ENCODE data around the gene VSIG8.

VSIG8 gene

DNA sequence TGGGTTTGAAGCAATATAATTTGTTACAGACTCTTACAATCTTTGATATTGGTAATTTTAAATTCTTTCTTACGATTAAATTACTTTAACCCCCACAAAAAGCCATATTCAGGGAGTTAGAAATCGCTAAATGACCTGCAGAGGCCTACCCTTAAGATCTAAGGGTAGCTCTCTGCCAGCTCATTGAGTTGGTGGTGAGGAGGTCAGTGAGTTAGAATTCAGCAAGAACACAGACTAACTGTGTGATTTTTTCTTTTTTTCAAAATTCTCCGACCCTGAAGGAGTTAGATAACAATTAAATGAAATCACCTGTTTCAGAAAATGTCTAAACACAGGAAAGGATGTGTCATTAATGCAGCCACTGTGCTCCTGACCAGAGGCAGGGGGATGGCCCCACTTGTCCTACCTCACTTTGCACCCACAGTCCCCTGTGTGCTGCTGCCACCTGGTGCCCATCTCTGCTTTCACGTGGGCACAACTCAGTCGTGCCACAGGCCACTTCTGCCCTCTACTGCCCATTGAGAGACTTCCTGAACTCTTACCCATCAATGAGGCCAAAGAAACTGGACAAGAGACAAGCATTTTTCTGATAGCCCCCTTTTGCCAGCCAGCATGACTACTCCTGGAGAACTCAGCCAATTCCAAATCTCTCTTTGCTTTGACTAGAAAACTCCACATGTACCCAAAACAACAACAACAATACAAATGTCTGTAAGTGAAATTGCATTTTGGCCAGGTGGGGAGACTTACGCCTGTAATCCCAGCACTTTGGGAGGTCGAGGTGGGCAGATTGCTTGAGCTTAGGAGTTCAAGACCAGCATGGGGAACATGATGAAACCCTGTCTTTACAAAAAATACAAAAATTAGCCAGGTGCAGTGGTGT is 29.1 kb upstream of the VSIG8 start:
- H3K27ac ChIP-seq, result peak overlapping the region in 5 of 11 experiments; percentile 15 to 76 (median 67); a peak in 6 of 22 replicates

DNA sequence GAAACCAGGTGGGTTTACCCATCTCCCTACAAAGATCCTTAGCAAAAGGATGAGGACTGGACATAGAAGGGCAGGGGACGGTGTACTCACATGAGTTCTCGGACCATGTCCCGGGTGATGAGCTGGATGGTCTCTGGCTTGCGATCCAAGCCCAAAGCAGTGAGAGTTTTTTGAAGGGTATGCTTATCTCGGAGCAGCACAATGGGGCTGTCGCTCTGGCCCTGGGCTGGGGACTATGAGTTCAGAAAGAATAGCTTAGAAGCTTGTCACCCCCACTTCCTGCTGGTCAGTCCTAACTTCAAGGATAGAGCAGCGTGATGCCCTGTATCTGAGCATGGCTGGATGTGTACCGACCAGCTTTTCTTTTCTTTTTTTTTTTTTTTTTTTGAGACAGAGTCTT is 27.9 kb upstream of the VSIG8 start:
- no peak for TF ChIP-seq Cebpa-rat (IDR thresholded peaks at IDR 0.05)
- H3K4me1 ChIP-seq, result peaks cover 13 to 53% (median 26%) of the 10 kb centered on the region in 10 experiments
- no peaks in the 10 kb centered on the region for H3K36me3 ChIP-seq
- no peaks in the 10 kb centered on the region for H3K9me3 ChIP-seq (replicated peaks in 1 of 11)
- H4K20me1 ChIP-seq, result no peaks in the 10 kb centered on the region
- H3K4me3 ChIP-seq, result 0 out of 20 replicates have a peak overlapping the region, but pooled peaks of 1 of the 10 experiments have one; percentile 1
- peak overlapping the region in 3 of 11 experiments; percentile 20 to 57 (median 47); a peak in 5 of 22 replicates for H3K9ac ChIP-seq
- H3K27me3 ChIP-seq, result no peaks in the 10 kb centered on the region
- peak overlapping the region in 9 of 11 experiments; percentile 35 to 83 (median 67); a peak in 18 of 22 replicates for H3K27ac ChIP-seq
- H3K4me2 ChIP-seq, result peak overlapping the region; percentile 55 to 92 (median 86); a peak in 21 of 22 replicates

More for the DNA sequence above, 29.1 kb upstream of the VSIG8 start:
- Histone ChIP-seq H3K9me3 (replicated peaks in 1 of 11) (no peaks in the 10 kb centered on the region), H3K4me3 (no peak overlapping the region), H3K9ac (no peak overlapping the region), H3K4me2 (peak overlapping the region in 4 of 11 experiments; percentile 86 to 92 (median 92); a peak in 6 of 22 replicates), H4K20me1 (no peaks in the 10 kb centered on the region), H3K36me3 (no peaks in the 10 kb centered on the region), H3K27me3 (no peaks in the 10 kb centered on the region), H3K4me1 (peaks cover 13 to 64% (median 26%) of the 10 kb centered on the region in 10 experiments)
- TF ChIP-seq Cebpa-rat (IDR thresholded peaks at IDR 0.05), result no peak

DNA sequence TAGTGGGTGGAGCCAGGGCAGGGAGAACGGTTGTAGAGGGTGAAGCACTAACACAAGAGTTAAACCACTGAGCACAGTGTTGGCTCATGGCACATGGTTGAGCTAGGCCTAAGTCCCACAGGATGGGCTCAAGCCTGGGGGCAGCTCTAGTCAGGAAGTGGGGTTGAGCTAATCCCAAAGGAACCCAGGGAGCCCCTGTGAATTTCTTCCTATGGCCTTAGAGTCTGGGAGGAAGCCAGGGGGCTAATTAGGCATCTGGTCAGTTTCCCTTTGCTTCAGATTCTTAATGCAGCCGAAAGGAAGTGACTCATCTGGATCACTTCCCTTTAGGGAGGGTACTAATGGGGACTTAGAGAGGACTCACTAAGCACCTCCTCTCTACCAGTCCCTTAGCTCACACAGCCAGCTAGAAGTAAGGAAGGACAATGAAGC is 27.4 kb upstream of the VSIG8 start:
- H3K4me2 ChIP-seq, result peak overlapping the region; percentile 55 to 92 (median 86)
- H3K27me3 ChIP-seq, result no peaks in the 10 kb centered on the region
- H3K4me3 ChIP-seq, result peak overlapping the region in 1 of 10 experiments; percentile 52; a peak in 2 of 20 replicates
- H3K9me3 ChIP-seq (replicated peaks in 1 of 11), result no peaks in the 10 kb centered on the region
- no peak for TF ChIP-seq Cebpa-rat (IDR thresholded peaks at IDR 0.05)
- peak overlapping the region; percentile 45 to 83 (median 67); a peak in 21 of 22 replicates for H3K27ac ChIP-seq
- H3K36me3 ChIP-seq, result no peaks in the 10 kb centered on the region
- no peaks in the 10 kb centered on the region for H4K20me1 ChIP-seq
- H3K9ac ChIP-seq, result peak overlapping the region in 6 of 11 experiments; percentile 25 to 57 (median 40); a peak in 9 of 22 replicates
- H3K4me1 ChIP-seq, result peaks cover 13 to 49% (median 26%) of the 10 kb centered on the region in 10 experiments

DNA sequence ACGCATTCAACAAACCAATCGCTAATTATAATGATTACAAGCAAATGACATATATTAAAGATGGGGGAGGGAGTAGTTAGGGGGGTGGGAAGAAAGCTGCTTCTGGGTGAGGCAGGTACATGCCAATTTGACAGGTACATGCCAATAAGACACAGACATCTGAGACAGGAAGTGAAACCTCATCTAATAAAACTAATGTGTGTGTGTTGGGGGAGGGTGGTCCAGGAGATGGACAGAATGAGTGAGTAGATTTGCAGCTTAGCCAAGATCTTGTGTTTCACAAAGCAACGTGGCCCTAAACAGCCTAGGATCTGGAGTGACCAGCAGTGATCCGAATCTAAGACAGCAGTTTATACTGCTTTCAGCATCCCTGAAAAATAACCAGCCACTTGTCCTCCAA is 26.7 kb upstream of the VSIG8 start:
- H3K4me2 ChIP-seq, result peak overlapping the region; percentile 55 to 92 (median 86); a peak in 21 of 22 replicates
- H4K20me1 ChIP-seq, result no peaks in the 10 kb centered on the region
- TF ChIP-seq Cebpa-rat (IDR thresholded peaks at IDR 0.05), result no peak
- H3K4me3 ChIP-seq, result no peak overlapping the region; a peak in 1 of 20 replicates
- peaks cover 13 to 49% (median 26%) of the 10 kb centered on the region in 10 experiments for H3K4me1 ChIP-seq
- peak overlapping the region; percentile 45 to 83 (median 67); a peak in 20 of 22 replicates for H3K27ac ChIP-seq
- H3K27me3 ChIP-seq, result no peaks in the 10 kb centered on the region
- H3K36me3 ChIP-seq, result no peaks in the 10 kb centered on the region
- H3K9me3 ChIP-seq (replicated peaks in 1 of 11), result no peaks in the 10 kb centered on the region
- peak overlapping the region in 5 of 11 experiments; percentile 25 to 57 (median 33); a peak in 6 of 22 replicates for H3K9ac ChIP-seq

DNA sequence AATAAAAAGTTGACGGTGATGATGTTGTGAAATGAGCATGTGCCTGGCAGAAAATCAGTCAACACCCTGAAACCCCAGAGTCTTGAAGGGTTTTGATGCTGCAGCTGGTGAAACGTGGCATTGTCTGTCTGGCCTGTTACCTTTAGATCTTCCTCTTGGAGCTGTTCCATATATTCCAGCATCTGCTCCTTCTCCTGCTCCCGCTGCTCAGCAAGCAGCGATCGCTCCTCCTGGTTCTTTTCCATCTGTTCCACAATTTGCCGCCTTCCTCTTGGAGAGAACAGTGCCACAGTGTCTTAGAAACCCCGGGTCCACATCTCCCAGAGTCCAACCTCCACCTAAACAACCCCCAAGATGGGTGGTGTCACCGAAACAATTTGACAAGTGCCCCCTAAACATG is 21.8 kb upstream of the VSIG8 start:
- Histone ChIP-seq H3K4me3 (no peak overlapping the region), H3K9me3 (replicated peaks in 1 of 11) (no peaks in the 10 kb centered on the region), H3K36me3 (no peaks in the 10 kb centered on the region), H3K9ac (no peak overlapping the region), H4K20me1 (no peaks in the 10 kb centered on the region), H3K4me1 (peaks cover under 1 to 64% (median 37%) of the 10 kb centered on the region in 10 experiments; a peak in 19 of 20 replicates), H3K4me2 (no peak overlapping the region), H3K27ac (no peak overlapping the region), H3K27me3 (no peaks in the 10 kb centered on the region)
- TF ChIP-seq Cebpa-rat (IDR thresholded peaks at IDR 0.05), result no peak

DNA sequence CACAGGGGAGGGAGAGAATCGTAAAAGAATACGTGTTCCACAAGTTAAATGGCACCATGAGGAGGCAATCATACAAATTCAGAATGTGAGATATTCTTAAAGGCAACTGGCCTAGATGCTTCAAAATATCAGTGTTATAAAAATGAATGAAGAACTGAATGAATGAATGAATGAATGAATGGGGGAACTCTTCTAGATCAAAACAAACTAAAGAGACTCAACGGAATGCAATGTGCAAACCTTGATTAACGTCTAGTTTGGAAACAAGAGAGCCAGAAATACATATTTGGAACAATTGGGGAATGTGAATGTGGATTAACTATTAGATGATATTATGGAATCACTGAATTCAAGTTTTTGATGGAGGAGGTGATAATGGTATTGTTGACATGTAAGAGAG is 20.7 kb upstream of the VSIG8 start:
- H3K9me3 ChIP-seq (replicated peaks in 1 of 11), result no peaks in the 10 kb centered on the region
- no peak overlapping the region for H3K4me3 ChIP-seq
- H3K9ac ChIP-seq, result no peak overlapping the region
- H3K4me2 ChIP-seq, result peak overlapping the region in 2 of 11 experiments; percentile 62 to 85; a peak in 4 of 22 replicates
- peaks cover 0 to 64% (median 36%) of the 10 kb centered on the region in 10 experiments; a peak in 15 of 20 replicates for H3K4me1 ChIP-seq
- no peak overlapping the region for H3K27ac ChIP-seq
- no peaks in the 10 kb centered on the region for H3K36me3 ChIP-seq
- no peaks in the 10 kb centered on the region for H4K20me1 ChIP-seq
- TF ChIP-seq Cebpa-rat (IDR thresholded peaks at IDR 0.05), result no peak
- no peaks in the 10 kb centered on the region for H3K27me3 ChIP-seq

DNA sequence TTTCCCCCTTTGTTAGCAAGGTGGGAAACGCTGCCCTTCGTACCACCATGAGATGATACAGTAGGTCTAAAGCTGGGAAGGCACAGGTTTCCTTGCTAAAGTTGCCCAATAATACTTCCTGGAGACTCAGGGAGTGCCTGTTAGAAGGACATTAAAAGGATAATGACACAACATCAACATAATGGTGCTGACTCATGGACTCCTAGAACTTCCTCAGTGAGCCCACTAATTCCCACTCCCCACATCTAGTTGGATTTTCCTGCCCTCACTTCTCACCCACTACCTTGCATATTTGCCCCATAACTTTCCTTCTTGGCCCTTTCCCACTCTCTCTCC is 20.0 kb upstream of the VSIG8 start:
- Histone ChIP-seq H3K27me3 (no peaks in the 10 kb centered on the region), H3K9me3 (replicated peaks in 1 of 11) (no peaks in the 10 kb centered on the region), H3K36me3 (no peaks in the 10 kb centered on the region), H3K27ac (peak overlapping the region in 4 of 11 experiments; percentile 19 to 45 (median 24); a peak in 4 of 22 replicates), H3K4me2 (peak overlapping the region in 6 of 11 experiments; percentile 22 to 85 (median 70); a peak in 11 of 22 replicates), H4K20me1 (no peaks in the 10 kb centered on the region), H3K4me3 (no peak overlapping the region), H3K9ac (no peak overlapping the region), H3K4me1 (peaks cover 0 to 58% (median 36%) of the 10 kb centered on the region in 10 experiments; a peak in 15 of 20 replicates)
- TF ChIP-seq Cebpa-rat (IDR thresholded peaks at IDR 0.05), result no peak

DNA sequence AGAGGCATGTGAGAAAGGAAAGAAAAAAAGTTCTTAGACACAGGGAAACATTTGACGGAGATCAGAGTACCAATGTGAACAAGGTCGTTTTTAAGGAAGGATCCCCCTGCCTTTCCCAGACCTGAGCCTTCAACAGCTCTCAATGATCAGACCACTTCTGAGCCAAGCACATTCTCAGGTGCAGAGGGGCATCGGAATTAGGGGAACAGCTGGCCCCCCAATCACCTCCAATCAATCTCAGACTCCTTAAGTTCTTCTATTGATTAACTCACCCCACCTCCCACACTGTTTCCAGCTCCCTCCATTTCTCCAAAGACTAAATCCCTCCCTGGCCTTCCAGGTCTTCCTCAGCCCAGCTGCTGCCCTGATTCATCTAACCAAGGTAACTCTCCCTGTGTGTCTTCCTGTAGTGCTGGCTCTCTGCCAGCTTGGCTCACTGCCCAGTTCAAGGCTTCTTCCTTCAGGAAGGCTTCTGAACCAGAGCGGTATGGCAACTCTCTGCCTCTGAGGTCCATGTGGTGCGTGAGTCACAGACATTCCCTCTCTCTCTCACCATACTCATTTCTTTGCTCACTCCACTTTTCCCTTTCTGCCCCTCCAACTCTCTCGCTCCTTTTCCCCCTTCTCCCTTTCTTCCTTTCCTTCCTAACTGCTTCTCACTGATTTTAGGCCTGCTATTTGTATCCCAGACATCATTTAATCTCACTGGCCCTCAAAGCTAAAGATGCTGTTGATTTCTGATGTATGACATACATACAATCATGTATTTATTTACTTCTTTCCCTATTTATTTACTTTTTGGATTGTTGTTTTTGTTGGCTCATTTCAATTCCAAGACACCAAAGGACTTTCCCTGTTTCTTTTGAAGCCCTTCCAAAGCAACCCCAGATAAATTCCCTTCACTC is 19.4 kb upstream of the VSIG8 start:
- no peaks in the 10 kb centered on the region for H4K20me1 ChIP-seq
- H3K9me3 ChIP-seq (replicated peaks in 1 of 11), result no peaks in the 10 kb centered on the region
- TF ChIP-seq Cebpa-rat (IDR thresholded peaks at IDR 0.05), result no peak
- no peaks in the 10 kb centered on the region for H3K36me3 ChIP-seq
- H3K9ac ChIP-seq, result no peak overlapping the region
- no peak overlapping the region for H3K4me3 ChIP-seq
- peak overlapping the region in 4 of 11 experiments; percentile 19 to 45 (median 24); a peak in 6 of 22 replicates for H3K27ac ChIP-seq
- H3K27me3 ChIP-seq, result no peaks in the 10 kb centered on the region
- H3K4me1 ChIP-seq, result peaks cover 0 to 52% (median 36%) of the 10 kb centered on the region in 10 experiments; a peak in 15 of 20 replicates
- H3K4me2 ChIP-seq, result peak overlapping the region in 8 of 11 experiments; percentile 10 to 85 (median 62); a peak in 13 of 22 replicates
